IMR-90 (cell line): ENCODE measurements around the gene AMDHD2.
"Not testable (repeated sequence)": the region's sequence is repeated elsewhere in the genome, so short reads cannot be mapped to it uniquely, and the experiment has no call there.

Source experiments
- BHLHE40 ChIP-seq: fragments of 150-350 bp; IDR thresholded peaks from 2 replicates; pipeline ENCODE4 v1.6.1; 2016; ENCODE audit warnings: mild to moderate bottlenecking, low read depth, low read length
- CHD1 ChIP-seq: IDR thresholded peaks from 2 replicates; pipeline ENCODE4 v1.6.1; 2012; ENCODE audit warnings: low read depth, low read length, improper control_type of control experiment
- FOS ChIP-seq: fragments of 150-350 bp; IDR thresholded peaks from 2 replicates; pipeline ENCODE4 v1.6.1; 2016; ENCODE audit warnings: low read depth, low read length
- MAFK ChIP-seq: IDR thresholded peaks from 2 replicates; pipeline ENCODE4 v1.6.1; 2012; ENCODE audit warnings: low read depth, low read length, improper control_type of control experiment
- MAZ ChIP-seq: IDR thresholded peaks from 2 replicates; pipeline ENCODE4 v1.6.1; 2012; ENCODE audit warnings: low read depth, mild to moderate bottlenecking, low read length, improper control_type of control experiment, moderate library complexity, borderline replicate concordance
- NFE2L2 ChIP-seq: fragments of 150-350 bp; IDR thresholded peaks from 2 replicates; pipeline ENCODE4 v1.6.1; 2016; ENCODE audit warnings: low read depth, mild to moderate bottlenecking, low read length
- POLR2A ChIP-seq: IDR thresholded peaks from 2 replicates; pipeline ENCODE4 v1.6.1; 2012; ENCODE audit warnings: mild to moderate bottlenecking, low read depth, low read length
- RAD21 ChIP-seq: IDR thresholded peaks from 2 replicates; pipeline ENCODE4 v1.6.1; 2012; ENCODE audit warnings: low read length, improper control_type of control experiment
- RCOR1 ChIP-seq: IDR thresholded peaks from 2 replicates; pipeline ENCODE4 v1.6.1; 2012; ENCODE audit warnings: mild to moderate bottlenecking, low read length, improper control_type of control experiment; ENCODE audit not compliant: insufficient replicate concordance
- RFX5 ChIP-seq: IDR thresholded peaks from 2 replicates; pipeline ENCODE4 v1.8.0; 2012; ENCODE audit warnings: low read depth, mild to moderate bottlenecking, low read length, moderate library complexity
- SMC3 ChIP-seq: fragments of 150-350 bp; IDR thresholded peaks from 2 replicates; pipeline ENCODE4 v1.6.1; 2016; ENCODE audit warnings: low read depth, mild to moderate bottlenecking, antibody characterized with exemption, low read length, moderate library complexity
- TF ChIP-seq, protein P1 (sequence below): fragments of 150-350 bp; IDR thresholded peaks from 2 replicates; pipeline ENCODE4 v1.6.1; 2016; ENCODE audit warnings: low read depth, mild to moderate bottlenecking, low read length, moderate library complexity, borderline replicate concordance
- TF ChIP-seq, protein P2 (sequence below): conservative IDR thresholded peaks from 2 replicates; pipeline ENCODE4 v1.5.1; 2012; ENCODE audit warnings: mild to moderate bottlenecking, low read depth, low read length, improper control_type of control experiment

DNA sequence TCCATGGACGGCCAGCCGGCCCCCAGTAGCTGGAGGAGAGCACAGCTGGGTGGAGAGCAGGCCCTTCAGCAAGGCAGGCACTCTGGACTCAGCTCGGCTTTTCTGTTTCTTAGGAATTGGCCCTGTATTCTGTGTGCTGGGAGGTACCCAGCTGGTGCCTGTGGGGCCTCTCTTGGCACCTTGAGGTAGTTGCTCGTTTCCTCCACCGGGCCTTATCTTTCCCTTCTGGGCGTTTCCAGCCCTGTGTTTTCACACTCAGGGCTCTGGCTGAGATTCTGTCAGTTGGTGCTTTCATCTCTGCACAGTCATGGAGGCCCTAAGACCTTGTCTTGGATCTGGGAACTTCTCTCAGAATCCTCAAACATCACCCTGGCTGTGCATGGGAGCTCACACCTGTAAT lies 47.3 kb downstream of the AMDHD2 start:
- TF ChIP-seq RAD21, CHD1, POLR2A, FOS, RCOR1, MAFK, NFE2L2, BHLHE40, MAZ, SMC3, RFX5: not testable (repeated sequence)
- TF ChIP-seq, protein P1, sequence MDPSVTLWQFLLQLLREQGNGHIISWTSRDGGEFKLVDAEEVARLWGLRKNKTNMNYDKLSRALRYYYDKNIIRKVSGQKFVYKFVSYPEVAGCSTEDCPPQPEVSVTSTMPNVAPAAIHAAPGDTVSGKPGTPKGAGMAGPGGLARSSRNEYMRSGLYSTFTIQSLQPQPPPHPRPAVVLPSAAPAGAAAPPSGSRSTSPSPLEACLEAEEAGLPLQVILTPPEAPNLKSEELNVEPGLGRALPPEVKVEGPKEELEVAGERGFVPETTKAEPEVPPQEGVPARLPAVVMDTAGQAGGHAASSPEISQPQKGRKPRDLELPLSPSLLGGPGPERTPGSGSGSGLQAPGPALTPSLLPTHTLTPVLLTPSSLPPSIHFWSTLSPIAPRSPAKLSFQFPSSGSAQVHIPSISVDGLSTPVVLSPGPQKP: not testable (repeated sequence)
- TF ChIP-seq, protein P2, sequence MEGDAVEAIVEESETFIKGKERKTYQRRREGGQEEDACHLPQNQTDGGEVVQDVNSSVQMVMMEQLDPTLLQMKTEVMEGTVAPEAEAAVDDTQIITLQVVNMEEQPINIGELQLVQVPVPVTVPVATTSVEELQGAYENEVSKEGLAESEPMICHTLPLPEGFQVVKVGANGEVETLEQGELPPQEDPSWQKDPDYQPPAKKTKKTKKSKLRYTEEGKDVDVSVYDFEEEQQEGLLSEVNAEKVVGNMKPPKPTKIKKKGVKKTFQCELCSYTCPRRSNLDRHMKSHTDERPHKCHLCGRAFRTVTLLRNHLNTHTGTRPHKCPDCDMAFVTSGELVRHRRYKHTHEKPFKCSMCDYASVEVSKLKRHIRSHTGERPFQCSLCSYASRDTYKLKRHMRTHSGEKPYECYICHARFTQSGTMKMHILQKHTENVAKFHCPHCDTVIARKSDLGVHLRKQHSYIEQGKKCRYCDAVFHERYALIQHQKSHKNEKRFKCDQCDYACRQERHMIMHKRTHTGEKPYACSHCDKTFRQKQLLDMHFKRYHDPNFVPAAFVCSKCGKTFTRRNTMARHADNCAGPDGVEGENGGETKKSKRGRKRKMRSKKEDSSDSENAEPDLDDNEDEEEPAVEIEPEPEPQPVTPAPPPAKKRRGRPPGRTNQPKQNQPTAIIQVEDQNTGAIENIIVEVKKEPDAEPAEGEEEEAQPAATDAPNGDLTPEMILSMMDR: not testable (repeated sequence)
